GM19025 (cell line): ENCODE measurements around the gene ZG16.

Source experiments
- ATAC-seq: cut with Tn5 transposase; IDR thresholded peaks from one replicate; pipeline ENCODE4 v1.9.1; 2021; ENCODE audit warnings: mild to moderate bottlenecking, low read depth, moderate library complexity; ENCODE audit not compliant: unreplicated experiment

Gene ZG16

DNA sequence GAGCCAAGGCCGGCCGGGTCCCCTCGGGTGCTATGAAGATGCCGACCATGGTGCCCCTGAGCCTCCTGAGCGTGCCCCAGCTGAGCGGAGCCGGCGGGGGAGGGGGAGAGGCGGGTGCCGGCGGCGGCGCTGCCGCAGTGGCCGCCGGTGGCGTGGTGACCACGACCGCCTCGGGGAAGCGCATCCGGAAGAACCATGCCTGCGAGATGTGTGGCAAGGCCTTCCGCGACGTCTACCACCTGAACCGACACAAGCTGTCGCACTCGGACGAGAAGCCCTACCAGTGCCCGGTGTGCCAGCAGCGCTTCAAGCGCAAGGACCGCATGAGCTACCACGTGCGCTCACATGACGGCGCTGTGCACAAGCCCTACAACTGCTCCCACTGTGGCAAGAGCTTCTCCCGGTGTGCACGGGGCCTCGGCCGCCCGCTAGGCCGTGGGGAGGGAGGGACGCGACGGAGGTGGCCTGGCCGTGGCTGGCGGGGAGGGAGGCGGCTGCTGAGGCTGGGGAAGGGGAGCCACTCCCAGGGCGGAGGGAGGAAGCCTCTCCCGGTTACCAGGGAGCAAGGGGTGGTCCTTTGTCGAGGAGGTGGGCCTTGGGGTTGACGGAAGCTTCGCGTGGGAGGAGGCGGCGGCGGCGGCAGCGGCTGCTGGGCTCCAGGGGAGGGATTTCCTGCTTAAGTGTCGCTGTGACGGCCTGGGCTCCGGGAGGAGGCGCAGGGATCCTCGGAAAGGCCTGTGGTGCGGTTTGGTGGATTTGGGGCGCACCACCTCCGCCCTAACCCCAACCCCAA is 29.6 kb downstream of the ZG16 start:
- no peak for ATAC-seq

DNA sequence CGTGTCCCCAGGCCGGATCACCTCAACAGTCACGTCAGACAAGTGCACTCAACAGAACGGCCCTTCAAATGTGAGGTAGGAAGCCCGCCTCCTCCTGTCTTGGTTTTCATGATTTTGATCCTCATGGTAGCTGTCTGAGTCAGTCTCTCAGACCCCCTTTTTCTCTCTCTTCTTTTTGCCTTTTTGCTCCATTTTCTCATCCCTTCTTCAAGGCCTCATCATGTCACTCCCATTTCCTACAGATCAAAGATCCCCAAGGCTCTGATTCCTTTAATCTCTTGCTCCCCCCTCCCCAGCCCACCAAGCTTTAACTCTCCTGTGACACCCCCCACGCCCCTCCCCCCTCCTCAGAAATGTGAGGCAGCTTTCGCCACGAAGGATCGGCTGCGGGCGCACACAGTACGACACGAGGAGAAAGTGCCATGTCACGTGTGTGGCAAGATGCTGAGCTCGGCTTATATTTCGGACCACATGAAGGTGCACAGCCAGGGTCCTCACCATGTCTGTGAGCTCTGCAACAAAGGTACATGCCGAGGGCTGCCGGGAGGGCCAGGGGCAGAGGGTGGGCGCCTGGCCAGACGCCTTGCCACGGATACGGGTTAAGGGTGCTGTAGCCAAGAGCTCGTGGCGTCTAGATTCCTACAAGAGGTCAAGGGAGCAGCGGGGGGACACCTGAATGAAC is 30.3 kb downstream of the ZG16 start:
- no peak for ATAC-seq

DNA sequence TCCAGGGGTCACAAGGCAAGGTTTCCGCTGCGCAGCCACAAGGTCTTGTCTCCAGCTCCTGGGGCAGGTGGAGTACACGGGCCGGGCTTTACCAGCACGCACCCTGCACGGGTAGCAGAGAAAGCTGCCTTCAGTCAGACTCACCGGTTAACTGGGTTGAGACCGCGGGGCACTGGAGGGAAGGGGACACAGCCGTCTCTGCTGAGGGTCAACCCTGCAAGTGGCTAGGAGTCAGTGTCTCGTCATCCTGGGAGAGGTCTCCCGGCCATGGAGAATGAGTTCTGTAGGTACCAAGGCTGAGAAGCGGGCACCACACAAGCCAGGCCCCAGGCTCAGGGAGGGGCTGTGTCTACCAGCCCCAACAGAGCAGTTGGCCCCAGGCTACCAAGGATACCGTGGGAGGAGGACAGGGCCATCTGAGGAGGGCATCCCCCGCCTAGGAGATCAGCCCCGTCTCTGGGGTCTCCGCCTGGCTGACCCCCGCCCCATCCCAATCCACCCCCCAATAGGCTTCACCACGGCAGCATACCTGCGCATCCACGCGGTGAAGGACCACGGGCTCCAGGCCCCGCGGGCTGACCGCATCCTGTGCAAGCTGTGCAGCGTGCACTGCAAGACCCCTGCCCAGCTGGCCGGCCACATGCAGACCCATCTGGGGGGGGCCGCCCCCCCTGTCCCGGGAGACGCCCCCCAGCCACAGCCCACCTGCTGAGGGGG is 31.1 kb downstream of the ZG16 start:
- no peak for ATAC-seq

DNA sequence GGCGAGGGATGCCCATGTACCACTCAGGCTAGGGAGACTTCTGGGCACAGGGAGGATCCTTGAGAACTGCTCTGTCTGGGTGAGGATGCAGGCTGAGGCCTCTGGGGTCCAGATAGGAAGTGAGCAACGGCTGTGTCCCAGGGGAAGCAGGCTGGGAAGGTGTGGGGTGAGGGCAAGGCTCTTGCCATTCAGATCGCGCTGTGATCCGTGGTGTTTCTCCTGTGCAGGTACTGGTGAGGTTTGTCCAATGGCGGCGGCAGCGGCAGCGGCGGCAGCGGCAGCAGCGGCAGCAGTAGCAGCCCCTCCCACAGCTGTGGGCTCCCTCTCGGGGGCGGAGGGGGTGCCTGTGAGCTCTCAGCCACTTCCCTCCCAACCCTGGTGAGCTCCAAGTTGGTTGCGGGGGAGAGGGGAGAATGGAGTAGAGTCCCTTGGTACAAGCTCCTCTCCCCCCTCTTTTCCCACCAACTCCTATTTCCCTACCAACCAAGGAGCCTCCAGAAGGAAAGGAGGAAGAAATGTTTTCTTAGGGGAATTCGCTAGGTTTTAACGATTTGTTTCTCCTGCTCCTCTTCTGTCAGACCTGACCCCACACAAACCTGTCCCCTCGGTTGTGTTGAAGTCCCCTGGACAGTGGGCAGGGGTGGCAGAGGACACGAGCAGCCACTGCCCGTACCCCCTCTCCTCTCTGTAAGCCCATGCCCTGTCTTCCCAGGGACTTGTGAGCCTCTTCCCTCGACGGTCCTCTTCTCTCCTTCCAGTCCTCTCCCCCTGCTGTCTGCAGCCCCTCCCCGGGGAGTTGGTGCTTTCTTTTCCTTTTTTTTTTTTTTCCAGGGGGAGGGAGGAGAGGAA is 32.0 kb downstream of the ZG16 start:
- no peak for ATAC-seq

DNA sequence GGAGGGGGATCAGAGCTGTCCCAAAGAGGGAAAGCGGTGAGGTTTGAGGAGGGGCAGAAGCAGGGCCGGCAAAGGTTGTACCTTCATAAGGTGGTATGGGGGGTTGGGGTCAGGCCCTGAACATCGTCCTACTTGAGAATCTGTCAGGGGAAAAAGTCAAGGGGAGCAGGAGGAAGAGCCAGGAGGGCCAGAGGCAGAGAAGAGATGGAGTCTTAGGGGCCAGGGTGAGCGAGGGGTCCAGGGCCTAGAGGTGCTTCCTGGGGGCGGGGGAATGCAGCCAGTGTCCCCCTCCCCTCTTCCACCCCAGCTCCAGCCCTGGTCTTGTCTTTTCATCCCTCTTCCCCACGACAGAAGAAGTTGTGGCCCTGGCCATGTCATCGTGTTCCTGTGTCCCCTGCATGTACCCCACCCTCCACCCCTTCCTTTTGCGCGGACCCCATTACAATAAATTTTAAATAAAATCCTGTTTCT is 32.7 kb downstream of the ZG16 start:
- ATAC-seq = no peak

DNA sequence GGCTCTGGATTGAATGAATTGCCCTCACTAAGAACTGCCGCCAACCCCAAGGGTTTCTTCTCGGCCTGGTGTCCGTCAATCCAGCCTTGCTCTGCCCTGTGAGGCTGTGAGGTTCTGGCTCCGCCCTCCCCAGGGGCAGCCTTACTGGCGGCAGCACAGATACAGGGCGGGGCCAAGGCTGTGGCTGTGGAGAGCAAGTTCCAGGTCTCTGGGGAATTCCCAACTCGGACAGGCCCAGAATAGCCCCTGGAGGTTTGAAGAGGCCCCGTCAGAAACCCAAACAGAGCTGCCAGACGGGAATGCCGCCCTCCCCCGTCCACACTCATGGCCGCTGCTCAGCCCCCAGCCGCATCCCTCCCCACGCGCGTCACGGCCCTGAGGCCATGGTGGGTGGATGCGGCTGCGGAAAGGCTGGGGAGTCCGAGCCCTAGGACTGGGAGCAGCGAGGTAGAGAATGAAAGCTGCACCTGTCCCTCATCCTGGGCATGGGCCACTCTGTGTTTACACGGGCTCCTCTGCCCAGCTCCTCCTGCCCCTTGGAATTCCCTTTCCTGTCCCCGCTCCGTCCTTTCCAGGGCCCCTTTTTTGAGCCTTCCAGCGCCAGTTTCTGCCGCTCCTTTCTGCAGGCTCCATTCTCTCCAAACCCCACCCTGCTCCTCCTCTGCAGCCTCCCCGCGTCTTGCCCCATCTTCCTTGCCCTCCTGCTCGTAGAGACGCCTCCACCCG is 33.3 kb downstream of the ZG16 start:
- peak; percentile 31 for ATAC-seq

DNA sequence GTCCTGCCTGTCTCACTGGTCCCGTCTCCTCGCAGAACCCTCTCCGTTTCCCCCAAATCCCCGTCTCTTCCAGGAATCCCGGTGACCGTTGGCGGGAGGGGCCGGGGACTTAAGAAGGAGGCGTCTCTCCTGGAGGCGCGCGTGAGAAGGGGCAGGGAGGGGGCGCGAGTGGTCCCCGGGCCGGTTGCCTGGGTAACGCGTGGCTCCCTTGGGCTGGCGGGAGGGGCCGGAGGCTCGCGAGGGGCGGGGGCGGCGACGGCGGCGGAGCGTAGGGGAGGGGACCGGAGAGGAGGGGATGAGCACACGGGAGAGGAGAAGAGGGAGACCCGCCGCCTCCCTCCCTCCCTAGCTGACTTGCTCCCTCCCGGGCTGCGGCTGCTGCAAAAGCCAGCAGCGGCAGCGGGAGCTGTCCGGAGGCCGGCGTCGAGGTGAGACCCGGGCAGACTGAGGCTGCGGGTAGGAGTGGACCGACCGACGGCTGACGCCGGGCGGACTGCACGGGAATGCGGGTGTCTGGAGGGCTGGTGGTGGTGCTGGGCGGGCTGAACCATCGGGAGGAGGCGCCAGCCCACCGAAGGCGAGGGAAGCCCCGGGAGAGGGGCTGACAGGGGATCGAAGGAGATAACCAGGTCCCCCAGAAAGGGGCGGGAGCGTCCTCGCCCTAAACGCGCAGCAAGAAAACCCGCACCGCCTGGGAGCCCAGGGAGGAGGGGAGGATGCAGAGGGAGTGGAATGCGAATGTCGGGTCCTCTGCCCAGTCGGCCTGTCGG is 34.0 kb downstream of the ZG16 start, which contains the start of gene PRRT2:
Gene PRRT2 (plus strand): TSS at position 298 of the 770 bp plus-strand sequence. CDS start 862 bp downstream, outside the sequence.
- no peak for ATAC-seq

DNA sequence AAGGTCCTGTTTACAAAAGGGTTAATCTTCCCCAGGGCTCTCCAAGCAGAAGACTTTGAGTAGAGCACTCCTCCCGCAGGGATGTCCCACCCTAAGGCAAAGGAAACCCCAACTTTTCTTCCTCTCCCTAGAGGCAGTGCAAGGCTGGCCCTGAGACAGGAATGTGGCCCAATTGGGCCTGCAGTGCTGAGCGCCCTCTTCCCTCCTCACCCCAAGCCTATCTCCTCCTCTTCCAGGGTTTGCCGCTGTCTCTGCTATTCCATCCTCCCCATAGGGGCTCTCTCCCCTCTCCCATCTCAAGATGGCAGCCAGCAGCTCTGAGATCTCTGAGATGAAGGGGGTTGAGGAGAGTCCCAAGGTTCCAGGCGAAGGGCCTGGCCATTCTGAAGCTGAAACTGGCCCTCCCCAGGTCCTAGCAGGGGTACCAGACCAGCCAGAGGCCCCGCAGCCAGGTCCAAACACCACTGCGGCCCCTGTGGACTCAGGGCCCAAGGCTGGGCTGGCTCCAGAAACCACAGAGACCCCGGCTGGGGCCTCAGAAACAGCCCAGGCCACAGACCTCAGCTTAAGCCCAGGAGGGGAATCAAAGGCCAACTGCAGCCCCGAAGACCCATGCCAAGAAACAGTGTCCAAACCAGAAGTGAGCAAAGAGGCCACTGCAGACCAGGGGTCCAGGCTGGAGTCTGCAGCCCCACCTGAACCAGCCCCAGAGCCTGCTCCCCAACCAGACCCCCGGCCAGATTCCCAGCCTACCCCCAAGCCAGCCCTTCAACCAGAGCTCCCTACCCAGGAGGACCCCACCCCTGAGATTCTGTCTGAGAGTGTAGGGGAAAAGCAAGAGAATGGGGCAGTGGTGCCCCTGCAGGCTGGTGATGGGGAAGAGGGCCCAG is 34.9 kb downstream of the ZG16 start:
- no peak for ATAC-seq

DNA sequence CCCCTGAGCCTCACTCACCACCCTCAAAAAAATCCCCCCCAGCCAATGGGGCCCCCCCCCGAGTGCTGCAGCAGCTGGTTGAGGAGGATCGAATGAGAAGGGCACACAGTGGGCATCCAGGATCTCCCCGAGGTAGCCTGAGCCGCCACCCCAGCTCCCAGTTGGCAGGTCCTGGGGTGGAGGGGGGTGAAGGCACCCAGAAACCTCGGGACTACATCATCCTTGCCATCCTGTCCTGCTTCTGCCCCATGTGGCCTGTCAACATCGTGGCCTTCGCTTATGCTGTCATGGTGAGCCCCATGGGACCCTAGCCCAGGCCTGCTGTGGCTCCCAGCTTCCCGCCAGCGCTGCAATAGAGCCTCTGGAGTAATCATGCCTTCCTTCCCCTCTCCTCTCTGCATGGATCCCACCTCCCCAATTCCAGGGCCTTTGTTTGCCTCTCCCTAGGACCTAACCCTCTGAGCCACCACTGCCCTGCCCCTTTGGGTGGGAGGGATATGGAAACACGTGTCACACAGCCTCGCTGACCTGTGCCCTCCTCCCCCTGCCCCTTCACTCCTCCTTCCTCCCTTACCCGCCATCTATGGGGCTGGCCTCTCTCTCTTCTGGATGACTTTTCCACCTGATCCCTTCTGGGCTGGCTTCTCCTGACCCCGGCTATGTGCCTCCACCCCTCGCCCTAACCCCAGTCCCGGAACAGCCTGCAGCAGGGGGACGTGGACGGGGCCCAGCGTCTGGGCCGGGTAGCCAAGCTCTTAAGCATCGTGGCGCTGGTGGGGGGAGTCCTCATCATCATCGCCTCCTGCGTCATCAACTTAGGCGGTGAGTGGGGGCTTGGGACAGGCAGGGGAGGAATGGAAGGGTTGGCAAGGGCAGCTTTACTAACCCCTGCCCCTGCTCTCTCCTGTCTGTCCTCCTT is 35.8 kb downstream of the ZG16 start:
- ATAC-seq = no peak

DNA sequence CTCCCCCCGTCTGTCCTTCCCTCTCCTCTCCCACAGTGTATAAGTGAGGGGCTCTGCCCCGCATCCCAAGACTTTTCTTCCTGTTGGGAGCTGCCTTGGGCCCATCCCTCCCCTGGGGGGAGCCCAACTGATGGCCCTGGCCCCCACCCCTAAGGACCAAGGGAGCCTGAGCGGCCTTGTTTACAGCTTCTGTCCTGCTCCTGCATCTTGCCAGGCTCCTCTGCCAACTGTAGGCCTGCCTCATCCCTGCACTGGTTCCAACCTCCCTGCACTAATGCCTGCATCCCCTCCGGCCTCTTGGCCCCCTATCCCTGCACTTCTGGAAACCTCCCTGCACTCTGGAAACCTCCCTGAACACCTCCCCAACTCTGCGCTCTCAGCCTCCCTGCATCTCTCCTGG is 36.5 kb downstream of the ZG16 start:
- ATAC-seq = no peak

DNA sequence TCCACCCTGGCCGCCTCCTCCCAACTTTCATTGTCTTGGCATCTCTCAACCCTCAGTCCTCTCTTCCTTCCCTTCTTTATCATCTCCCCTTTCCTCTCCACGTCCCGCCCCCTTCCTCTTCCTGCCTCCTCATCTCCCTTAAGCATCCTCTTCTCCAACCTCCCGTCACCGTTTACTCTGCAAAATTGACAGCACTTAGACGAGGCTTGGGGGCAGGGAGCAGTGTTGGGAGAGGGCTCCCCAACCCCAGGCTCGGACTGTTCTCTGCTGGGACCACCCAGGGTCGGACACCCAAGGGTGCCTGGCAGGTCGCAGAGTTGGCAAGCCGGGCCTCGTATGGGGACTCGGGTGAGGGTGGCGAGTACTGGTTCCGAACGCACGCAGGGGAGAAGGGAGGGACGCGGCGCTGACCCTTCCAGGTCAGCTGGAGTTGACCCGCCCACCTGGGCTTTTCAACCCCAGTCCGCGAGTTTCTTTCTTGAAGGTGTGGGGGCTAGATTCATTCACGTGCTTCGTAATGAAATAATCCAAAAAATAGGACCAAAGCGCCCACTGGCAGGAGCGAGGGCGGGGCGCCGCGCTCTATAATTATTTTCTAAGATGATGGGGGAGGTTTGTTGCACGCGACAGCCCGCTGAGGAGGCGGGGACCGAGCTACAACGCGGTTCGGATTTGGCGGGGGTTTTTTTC is 37.1 kb downstream of the ZG16 start:
- ATAC-seq = no peak

DNA sequence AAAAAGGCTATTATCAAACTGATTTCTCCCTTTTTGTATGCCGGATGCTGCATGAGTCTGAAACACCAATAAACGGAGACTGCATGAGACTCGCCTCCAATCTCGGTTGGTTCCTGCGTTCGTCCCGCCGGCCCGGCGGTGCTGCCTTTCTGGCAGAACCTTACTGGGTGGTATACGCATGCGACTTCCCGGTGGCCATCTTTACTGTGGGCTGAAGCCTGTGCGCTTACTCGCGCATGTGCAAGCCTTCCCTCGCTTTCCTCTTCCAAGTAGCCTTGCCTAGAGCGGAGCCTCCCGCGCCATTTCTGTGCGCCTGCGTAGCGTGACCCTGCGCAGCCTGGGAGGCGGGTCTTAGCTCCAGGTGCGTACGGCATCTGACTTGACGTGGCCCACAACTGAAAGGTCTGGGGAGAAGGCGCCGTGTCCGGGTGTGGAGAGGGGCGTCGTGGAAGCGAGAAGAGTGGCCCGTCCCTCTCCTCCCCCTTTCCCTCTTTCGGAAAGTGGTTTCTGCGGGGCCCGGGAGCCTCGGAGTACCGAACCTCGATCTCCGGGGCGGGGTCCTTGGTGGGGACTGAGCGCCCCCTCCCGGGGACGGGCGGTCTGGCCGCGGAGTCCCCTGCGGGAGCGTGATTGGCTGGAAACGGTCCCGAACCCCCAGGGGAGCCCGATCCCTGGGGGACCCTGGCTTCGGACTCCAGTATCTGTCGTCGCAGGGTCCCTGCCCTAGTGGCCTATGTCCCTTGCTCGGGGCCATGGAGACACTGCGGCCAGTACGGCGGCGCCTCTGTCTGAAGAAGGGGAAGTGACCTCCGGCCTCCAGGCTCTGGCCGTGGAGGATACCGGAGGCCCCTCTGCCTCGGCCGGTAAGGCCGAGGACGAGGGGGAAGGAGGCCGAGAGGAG is 38.0 kb downstream of the ZG16 start, which contains the start of gene PAGR1:
Gene PAGR1 (plus strand): TSS at position 360 of the 901 bp plus-strand sequence. CDS start 374 bp downstream, at position 734.
- peak; percentile 51 for ATAC-seq

DNA sequence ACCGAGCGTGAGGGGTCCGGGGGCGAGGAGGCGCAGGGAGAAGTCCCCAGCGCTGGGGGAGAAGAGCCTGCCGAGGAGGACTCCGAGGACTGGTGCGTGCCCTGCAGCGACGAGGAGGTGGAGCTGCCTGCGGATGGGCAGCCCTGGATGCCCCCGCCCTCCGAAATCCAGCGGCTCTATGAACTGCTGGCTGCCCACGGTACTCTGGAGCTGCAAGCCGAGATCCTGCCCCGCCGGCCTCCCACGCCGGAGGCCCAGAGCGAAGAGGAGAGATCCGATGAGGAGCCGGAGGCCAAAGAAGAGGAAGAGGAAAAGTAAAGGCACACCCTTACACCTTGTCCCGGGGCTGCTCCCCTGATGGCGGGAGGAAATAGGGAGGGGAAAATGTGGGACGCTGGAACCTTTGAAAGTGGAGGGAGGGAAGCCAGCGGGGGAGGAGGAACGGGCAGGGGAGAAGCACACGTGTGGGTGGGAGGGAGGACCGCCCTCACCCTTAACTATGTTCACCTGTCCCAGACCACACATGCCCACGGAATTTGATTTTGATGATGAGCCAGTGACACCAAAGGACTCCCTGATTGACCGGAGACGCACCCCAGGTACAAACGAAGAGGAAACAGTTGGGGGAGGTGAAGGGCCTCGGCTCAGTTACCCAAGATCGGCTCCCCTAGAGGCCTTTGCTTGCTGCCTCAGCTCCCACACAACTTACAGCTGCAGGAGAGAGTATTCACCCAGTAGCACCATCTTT is 38.8 kb downstream of the ZG16 start:
- ATAC-seq = peak; percentile 5

DNA sequence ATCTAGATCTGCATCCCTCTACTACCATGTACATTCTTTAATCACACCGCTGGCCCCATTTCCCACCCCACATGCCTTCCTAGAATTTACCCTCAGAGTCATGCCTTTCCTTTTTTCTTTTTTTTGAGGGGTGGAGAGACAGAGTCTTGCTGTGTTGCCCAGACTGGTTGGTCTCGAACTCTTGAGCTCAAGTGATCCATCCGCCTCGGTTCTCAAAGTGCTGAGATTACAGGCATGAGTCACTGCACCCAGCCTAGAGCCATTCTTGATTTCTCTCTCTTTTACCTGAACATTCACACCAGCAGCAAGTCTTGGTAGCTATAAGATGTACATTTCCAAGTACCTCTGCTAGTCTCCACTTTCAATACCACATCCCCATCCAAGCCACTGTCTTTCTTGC is 40.0 kb downstream of the ZG16 start:
- ATAC-seq = no peak
